Peyer's patch (tissue), 4 donors: Measurements from ENCODE around the gene FBH1. TPM values are rescaled to one million over a fixed set of nuclear protein-coding genes. Genes with fewer than 3 reads are reported as not detected.

Source experiments
- DNase-seq, 3 donors: peaks; one replicate each; pipeline ENCODE4 v3.0.0-alpha.2; 2017 to 2019
- H3K27ac ChIP-seq, 4 donors: fragments of 200-600 bp; sonication (generic); one replicate each; pipeline ENCODE4 v1.5.1; 2016 to 2019
- H3K27me3 ChIP-seq, 2 donors: fragments of 200-600 bp; sonication (generic); one replicate each; pipeline ENCODE4 v1.5.1; 2019
- H3K36me3 ChIP-seq, 3 donors: fragments of 200-600 bp; sonication (generic); one replicate each; pipeline ENCODE4 v1.5.1; 2016 to 2019
- H3K4me1 ChIP-seq, 4 donors: fragments of 200-600 bp; sonication (generic); one replicate each; pipeline ENCODE4 v1.5.1; 2016 to 2019
- H3K4me3 ChIP-seq, 4 donors: fragments of 200-600 bp; sonication (generic); 1 replicate in 3 of 4; 2 replicates in 1 of 4; pipeline ENCODE4 v1.5.1; 2016 to 2019; ENCODE audit warnings: mild to moderate bottlenecking in 1 of 4
- H3K9me3 ChIP-seq, 4 donors: fragments of 200-600 bp; sonication (generic); one replicate each; pipeline ENCODE4 v1.5.1; 2016 to 2019; ENCODE audit warnings: mild to moderate bottlenecking in 1 of 4
- CTCF ChIP-seq, 6 experiments: fragments of 450-650 bp in 4 of 6; fragments of 200-600 bp in 2 of 6; sonication (generic) in 1 of 6; IDR thresholded peaks; one replicate each; pipeline ENCODE4 v1.5.1; 2017 to 2019; ENCODE audit warnings: antibody characterized with exemption in 6 of 6, mild to moderate bottlenecking in 3 of 6, moderate library complexity in 1 of 6
- POLR2A ChIP-seq, 2 donors: fragments of 450-650 bp; IDR thresholded peaks; one replicate each; pipeline ENCODE4 v1.5.1; 2017; ENCODE audit warnings: antibody characterized with exemption in 2 of 2, mild to moderate bottlenecking in 2 of 2, moderate library complexity in 2 of 2
- total RNA-seq, 4 donors: library from RNA; depleted of rRNA; stranded (reverse); fragments of >200 nt; gene quantifications; one replicate each; pipeline ENCODE4 v1.1.0, GENCODE V29; 2016

The FBH1 gene
- total RNA-seq, 4 donors from 2014 or later: 101 to 169 (median 138) TPM

- no peaks in the 10 kb centered on the region for H3K9me3 ChIP-seq
- no peaks in the 10 kb centered on the region for H3K27me3 ChIP-seq
- no peak for TF ChIP-seq POLR2A (IDR thresholded peaks at IDR 0.05)
- TF ChIP-seq CTCF (IDR thresholded peaks at IDR 0.05): no peak
- peaks cover 0 to 12% (median 2%) of the 10 kb centered on the region in 4 donors for H3K4me1 ChIP-seq
- peaks cover 0 to 18% (median 0%) of the 10 kb centered on the region in 3 donors for H3K36me3 ChIP-seq
- peak in 2 of 3 donors; percentile 11 to 43 for DNase-seq
- H3K27ac ChIP-seq: no peak overlapping the region
- H3K4me3 ChIP-seq: no peak overlapping the region
Measured at GRCh38 chr10:5968681-5969453, 78.8 kb downstream of the FBH1 start.

GRCh38 chr10:5970066-5970465, 80.0 kb downstream of the FBH1 start:
- no peaks in the 10 kb centered on the region for H3K27me3 ChIP-seq
- no peaks in the 10 kb centered on the region for H3K9me3 ChIP-seq
- H3K4me1 ChIP-seq: peaks cover 0 to 19% (median 2%) of the 10 kb centered on the region in 4 donors
- H3K4me3 ChIP-seq: no peak overlapping the region
- TF ChIP-seq CTCF (IDR thresholded peaks at IDR 0.05) (no peak), POLR2A (IDR thresholded peaks at IDR 0.05) (no peak)
- peak overlapping the region in 1 of 4 donors; percentile 3 for H3K27ac ChIP-seq
- no peak for DNase-seq
- peaks cover 0 to 8% (median 0%) of the 10 kb centered on the region in 3 donors for H3K36me3 ChIP-seq

DNA sequence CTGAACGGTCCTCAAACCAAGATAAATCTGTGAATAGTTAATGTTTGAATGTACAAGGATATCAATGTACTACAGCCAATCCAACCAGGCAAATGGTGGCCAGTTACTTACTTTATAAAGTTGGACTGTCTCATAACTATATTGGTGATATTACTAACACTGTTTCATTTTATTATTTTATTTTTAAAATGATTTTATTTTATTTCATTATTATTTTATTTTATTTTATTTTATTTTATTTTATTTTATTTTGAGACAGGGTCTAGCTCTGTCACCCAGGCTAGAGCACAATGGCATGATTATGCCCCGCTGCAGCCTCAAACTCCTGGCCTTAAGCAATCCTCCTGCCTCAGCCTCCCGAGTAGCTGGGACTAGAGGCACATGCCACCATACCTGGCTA, 80.5 kb downstream of the FBH1 start:
- TF ChIP-seq CTCF (IDR thresholded peaks at IDR 0.05): no peak
- TF ChIP-seq POLR2A (IDR thresholded peaks at IDR 0.05): no peak
- Histone ChIP-seq H3K27ac (peak overlapping the region; percentile 18 to 77 (median 51)), H3K27me3 (no peaks in the 10 kb centered on the region), H3K9me3 (no peaks in the 10 kb centered on the region), H3K4me3 (no peak overlapping the region), H3K4me1 (peaks cover 0 to 23% (median 4%) of the 10 kb centered on the region in 4 donors), H3K36me3 (peaks cover 0 to 8% (median 0%) of the 10 kb centered on the region in 3 donors)
- peak in 1 of 3 donors; percentile 11 for DNase-seq

GRCh38 chr10:5971315-5971832, 81.3 kb downstream of the FBH1 start:
- H3K27ac ChIP-seq: peak overlapping the region; percentile 18 to 77 (median 51)
- H3K4me1 ChIP-seq: peaks cover 0 to 26% (median 6%) of the 10 kb centered on the region in 4 donors
- H3K36me3 ChIP-seq: peaks cover 0 to 2% (median 0%) of the 10 kb centered on the region in 3 donors
- no peaks in the 10 kb centered on the region for H3K27me3 ChIP-seq
- no peak for TF ChIP-seq CTCF (IDR thresholded peaks at IDR 0.05)
- peak in 1 of 2 donors; percentile 14 for TF ChIP-seq POLR2A (IDR thresholded peaks at IDR 0.05)
- no peak overlapping the region for H3K4me3 ChIP-seq
- peak; percentile 22 to 86 (median 72) for DNase-seq
- no peaks in the 10 kb centered on the region for H3K9me3 ChIP-seq

GRCh38 chr10:5971886-5972285, 81.8 kb downstream of the FBH1 start:
- H3K27me3 ChIP-seq: no peaks in the 10 kb centered on the region
- no peaks in the 10 kb centered on the region for H3K36me3 ChIP-seq
- TF ChIP-seq POLR2A (IDR thresholded peaks at IDR 0.05): no peak
- no peak for TF ChIP-seq CTCF (IDR thresholded peaks at IDR 0.05)
- DNase-seq: peak in 1 of 3 donors; percentile 11
- H3K27ac ChIP-seq: peak overlapping the region; percentile 18 to 77 (median 51)
- H3K9me3 ChIP-seq: no peaks in the 10 kb centered on the region
- H3K4me1 ChIP-seq: peaks cover 0 to 26% (median 6%) of the 10 kb centered on the region in 4 donors
- H3K4me3 ChIP-seq: no peak overlapping the region
